ENCODE data around the gene PALM. TPM values are rescaled to one million over a fixed set of nuclear protein-coding genes. Genes with fewer than 3 reads are reported as not detected.

Gene PALM
- total and polyA plus RNA-seq, 10 of the 15 experiments (the other 5 are each of a cell fraction or from before 2014, with no cell fraction given): 0.09 to 0.95 (median 0.23) TPM; not detected in 2

DNA sequence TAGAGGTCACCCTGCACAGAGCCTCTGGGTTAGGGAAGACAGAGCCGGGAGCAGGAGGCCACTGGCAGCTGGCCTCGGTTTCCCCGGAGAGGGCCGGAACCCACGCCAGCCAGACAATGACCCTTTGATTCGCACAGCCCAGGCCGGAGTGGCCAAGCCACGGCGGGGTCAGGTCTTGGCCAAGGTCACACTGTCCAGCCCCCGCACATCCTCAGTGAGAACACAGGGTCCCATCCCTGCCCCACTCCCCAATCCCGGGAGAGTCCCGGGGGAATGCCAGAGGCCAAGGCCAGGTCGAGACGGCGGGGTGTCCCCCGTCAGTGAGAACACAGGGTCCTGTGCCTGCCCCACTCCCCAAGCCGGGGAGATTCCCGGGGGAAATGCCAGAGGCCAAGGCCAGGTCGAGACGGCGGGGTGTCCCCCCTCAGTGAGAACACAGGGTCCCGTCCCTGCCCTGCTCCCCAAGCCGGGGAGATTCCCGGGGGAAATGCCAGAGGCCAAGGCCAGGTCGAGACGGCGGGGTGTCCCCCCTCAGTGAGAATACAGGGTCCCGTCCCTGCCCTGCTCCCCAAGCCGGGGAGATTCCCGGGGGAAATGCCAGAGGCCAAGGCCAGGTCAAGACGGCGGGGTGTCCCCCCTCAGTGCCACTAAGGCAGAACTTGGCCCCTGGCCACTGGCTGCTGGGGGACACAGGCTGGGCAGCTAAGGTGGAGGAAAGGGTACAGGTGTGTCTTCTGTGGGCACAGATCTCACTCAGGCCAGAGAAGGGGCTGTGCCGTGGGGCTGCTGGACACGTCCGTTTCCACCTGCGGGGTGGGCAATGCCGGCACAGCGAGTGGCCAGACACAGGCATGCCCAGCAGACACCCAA is 34.2 kb upstream of the PALM start (continued):
- TF ChIP-seq, protein P1, sequence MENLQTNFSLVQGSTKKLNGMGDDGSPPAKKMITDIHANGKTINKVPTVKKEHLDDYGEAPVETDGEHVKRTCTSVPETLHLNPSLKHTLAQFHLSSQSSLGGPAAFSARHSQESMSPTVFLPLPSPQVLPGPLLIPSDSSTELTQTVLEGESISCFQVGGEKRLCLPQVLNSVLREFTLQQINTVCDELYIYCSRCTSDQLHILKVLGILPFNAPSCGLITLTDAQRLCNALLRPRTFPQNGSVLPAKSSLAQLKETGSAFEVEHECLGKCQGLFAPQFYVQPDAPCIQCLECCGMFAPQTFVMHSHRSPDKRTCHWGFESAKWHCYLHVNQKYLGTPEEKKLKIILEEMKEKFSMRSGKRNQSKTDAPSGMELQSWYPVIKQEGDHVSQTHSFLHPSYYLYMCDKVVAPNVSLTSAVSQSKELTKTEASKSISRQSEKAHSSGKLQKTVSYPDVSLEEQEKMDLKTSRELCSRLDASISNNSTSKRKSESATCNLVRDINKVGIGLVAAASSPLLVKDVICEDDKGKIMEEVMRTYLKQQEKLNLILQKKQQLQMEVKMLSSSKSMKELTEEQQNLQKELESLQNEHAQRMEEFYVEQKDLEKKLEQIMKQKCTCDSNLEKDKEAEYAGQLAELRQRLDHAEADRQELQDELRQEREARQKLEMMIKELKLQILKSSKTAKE (IDR thresholded peaks at IDR 0.05; ENCODE audit: low read depth, poor library complexity, severe bottlenecking): no peak

GRCh38 chr19:676007-676338 is 32.8 kb upstream of the PALM start:
- ChIA-PET CTCF (no interaction called here), RAD21 (ENCODE audit: unreplicated experiment) (interaction anchor here (0.6 to 1.6 kb wide), 3 partner anchors 46 to 58 kb away, joined by 3 read pairs; no protein-coding TSS in a partner anchor), POLR2A (no interaction called here), SMC1A (ENCODE audit: uncharacterized antibody, unreplicated experiment) (no interaction called here)
- Histone ChIP-seq H3K36me3 (ENCODE audit: control insufficient read depth in 2 of 2, insufficient read depth in 2 of 2, low read length in 1 of 2) (no peaks in the 10 kb centered on the region), H3K27me3 (replicated peaks in 1 of 2; ENCODE audit: control insufficient read depth in 2 of 2, insufficient read depth in 2 of 2, low read length in 1 of 2) (no peaks in the 10 kb centered on the region), H3K79me2 (ENCODE audit: control insufficient read depth, insufficient read depth, low read length) (no peaks in the 10 kb centered on the region), H3K4me2 (ENCODE audit: control insufficient read depth, insufficient read depth) (0 out of 2 replicates have a peak overlapping the region, but pooled peaks have one; percentile 42), H3K9me3 (replicated peaks; ENCODE audit: control insufficient read depth, insufficient read depth, low read length) (no peaks in the 10 kb centered on the region), H3K4me1 (ENCODE audit: control insufficient read depth, insufficient read depth, low read length) (peaks cover 22% of the 10 kb centered on the region), H3K9ac (ENCODE audit: control insufficient read depth, insufficient read depth, low read length) (no peak overlapping the region), H4K20me1 (ENCODE audit: control insufficient read depth, insufficient read depth) (no peaks in the 10 kb centered on the region; the same call in 1 of the 2 replicates), H3K27ac (ENCODE audit: control insufficient read depth, insufficient read depth) (no peak overlapping the region), H3K4me3 (no peak overlapping the region), H2AFZ (ENCODE audit: control insufficient read depth, low read depth, low read length) (no peak overlapping the region)
- in situ Hi-C loops (cut with MboI): no loop called here
- WGBS (ENCODE audit: insufficient coverage, insufficient replicate concordance, low lambda C conversion rate, missing lambda C conversion rate): 4% methylated on average over 13 of the region's 31 CpGs
- intact Hi-C loops (cut with micrococcal nuclease; ENCODE audit: unreplicated experiment): no loop called here
- FAIRE-seq (no peak), DNase-seq (ENCODE audit: low read depth, low spot score) (no peak), ATAC-seq (no peak)
- TF ChIP-seq MEF2A (IDR thresholded peaks at IDR 0.05; ENCODE audit: insufficient read depth, low read depth, low read length) (no peak), LARP7 (IDR thresholded peaks at IDR 0.05) (no peak), GABPA (IDR thresholded peaks at IDR 0.05; ENCODE audit: low read depth) (no peak), RAD21 (IDR thresholded peaks at IDR 0.05; ENCODE audit: insufficient read depth, low read depth, low read length) (no peak), FOS (IDR thresholded peaks at IDR 0.05; ENCODE audit: borderline replicate concordance, extremely low read depth, insufficient read length) (no peak), CBX5 (IDR thresholded peaks at IDR 0.05; ENCODE audit: low read depth) (no peak)
- TF ChIP-seq, protein P2, sequence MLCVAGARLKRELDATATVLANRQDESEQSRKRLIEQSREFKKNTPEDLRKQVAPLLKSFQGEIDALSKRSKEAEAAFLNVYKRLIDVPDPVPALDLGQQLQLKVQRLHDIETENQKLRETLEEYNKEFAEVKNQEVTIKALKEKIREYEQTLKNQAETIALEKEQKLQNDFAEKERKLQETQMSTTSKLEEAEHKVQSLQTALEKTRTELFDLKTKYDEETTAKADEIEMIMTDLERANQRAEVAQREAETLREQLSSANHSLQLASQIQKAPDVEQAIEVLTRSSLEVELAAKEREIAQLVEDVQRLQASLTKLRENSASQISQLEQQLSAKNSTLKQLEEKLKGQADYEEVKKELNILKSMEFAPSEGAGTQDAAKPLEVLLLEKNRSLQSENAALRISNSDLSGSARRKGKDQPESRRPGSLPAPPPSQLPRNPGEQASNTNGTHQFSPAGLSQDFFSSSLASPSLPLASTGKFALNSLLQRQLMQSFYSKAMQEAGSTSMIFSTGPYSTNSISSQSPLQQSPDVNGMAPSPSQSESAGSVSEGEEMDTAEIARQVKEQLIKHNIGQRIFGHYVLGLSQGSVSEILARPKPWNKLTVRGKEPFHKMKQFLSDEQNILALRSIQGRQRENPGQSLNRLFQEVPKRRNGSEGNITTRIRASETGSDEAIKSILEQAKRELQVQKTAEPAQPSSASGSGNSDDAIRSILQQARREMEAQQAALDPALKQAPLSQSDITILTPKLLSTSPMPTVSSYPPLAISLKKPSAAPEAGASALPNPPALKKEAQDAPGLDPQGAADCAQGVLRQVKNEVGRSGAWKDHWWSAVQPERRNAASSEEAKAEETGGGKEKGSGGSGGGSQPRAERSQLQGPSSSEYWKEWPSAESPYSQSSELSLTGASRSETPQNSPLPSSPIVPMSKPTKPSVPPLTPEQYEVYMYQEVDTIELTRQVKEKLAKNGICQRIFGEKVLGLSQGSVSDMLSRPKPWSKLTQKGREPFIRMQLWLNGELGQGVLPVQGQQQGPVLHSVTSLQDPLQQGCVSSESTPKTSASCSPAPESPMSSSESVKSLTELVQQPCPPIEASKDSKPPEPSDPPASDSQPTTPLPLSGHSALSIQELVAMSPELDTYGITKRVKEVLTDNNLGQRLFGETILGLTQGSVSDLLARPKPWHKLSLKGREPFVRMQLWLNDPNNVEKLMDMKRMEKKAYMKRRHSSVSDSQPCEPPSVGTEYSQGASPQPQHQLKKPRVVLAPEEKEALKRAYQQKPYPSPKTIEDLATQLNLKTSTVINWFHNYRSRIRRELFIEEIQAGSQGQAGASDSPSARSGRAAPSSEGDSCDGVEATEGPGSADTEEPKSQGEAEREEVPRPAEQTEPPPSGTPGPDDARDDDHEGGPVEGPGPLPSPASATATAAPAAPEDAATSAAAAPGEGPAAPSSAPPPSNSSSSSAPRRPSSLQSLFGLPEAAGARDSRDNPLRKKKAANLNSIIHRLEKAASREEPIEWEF (IDR thresholded peaks at IDR 0.05; ENCODE audit: insufficient replicate concordance, low read depth, low read length): no peak
- TF ChIP-seq, protein P3, sequence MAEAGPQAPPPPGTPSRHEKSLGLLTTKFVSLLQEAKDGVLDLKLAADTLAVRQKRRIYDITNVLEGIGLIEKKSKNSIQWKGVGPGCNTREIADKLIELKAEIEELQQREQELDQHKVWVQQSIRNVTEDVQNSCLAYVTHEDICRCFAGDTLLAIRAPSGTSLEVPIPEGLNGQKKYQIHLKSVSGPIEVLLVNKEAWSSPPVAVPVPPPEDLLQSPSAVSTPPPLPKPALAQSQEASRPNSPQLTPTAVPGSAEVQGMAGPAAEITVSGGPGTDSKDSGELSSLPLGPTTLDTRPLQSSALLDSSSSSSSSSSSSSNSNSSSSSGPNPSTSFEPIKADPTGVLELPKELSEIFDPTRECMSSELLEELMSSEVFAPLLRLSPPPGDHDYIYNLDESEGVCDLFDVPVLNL (IDR thresholded peaks at IDR 0.05; ENCODE audit: low read depth, low read length): no peak
- BruUV-seq (replicated peaks): no TSS peak
